Keratinocyte (primary cell): ENCODE results near the gene ZNF786. TPM values are rescaled to one million over a fixed set of nuclear protein-coding genes. Genes with fewer than 3 reads are reported as not detected.

Source experiments
- DNase-seq: peaks from one replicate; pipeline ENCODE4 v3.0.0-alpha.2; 2011; ENCODE audit warnings: low read depth, missing footprints, low spot score
- FAIRE-seq: peaks from 2 replicates; lab custom pipeline; 2011; peaks lifted over from hg19 to GRCh38; lab: Jason Lieb, UNC
- H2AFZ ChIP-seq: 2 replicates; pipeline ENCODE4 v1.6.0; 2012; ENCODE audit warnings: low read length, control low read depth, inconsistent platforms; ENCODE audit not compliant: control insufficient read depth
- H3K27ac ChIP-seq: 2 replicates; pipeline ENCODE4 v1.5.1; 2011; ENCODE audit warnings: low read length; ENCODE audit not compliant: control insufficient read depth, insufficient read depth
- H3K27me3 ChIP-seq: 3 replicates; pipeline ENCODE4 v1.6.0; 2011; ENCODE audit warnings: low read length; ENCODE audit not compliant: control insufficient read depth, insufficient read depth; ENCODE audit errors: extremely low read depth
- H3K36me3 ChIP-seq, 2 experiments: 2 replicates in 1 of 2; 3 replicates in 1 of 2; pipeline ENCODE4 v1.5.1; 2011; ENCODE audit warnings: low read length in 2 of 2, mild to moderate bottlenecking in 1 of 2; ENCODE audit not compliant: control insufficient read depth in 2 of 2, insufficient read depth in 2 of 2; ENCODE audit errors: extremely low read depth in 1 of 2
- H3K4me1 ChIP-seq: 3 replicates; pipeline ENCODE4 v1.5.1; 2011; ENCODE audit warnings: low read length; ENCODE audit not compliant: control insufficient read depth, insufficient read depth; ENCODE audit errors: extremely low read depth
- H3K4me2 ChIP-seq: 3 replicates; pipeline ENCODE4 v1.6.0; 2011; ENCODE audit warnings: low read depth, low read length; ENCODE audit not compliant: control insufficient read depth, insufficient read depth; ENCODE audit errors: extremely low read depth
- H3K4me3 ChIP-seq, 3 experiments: fragments of 200-600 bp in 1 of 3; sonication (generic) in 1 of 3; 2 replicates in 2 of 3; 3 replicates in 1 of 3; pipeline ENCODE4 v1.5.1; 2011 to 2016; ENCODE audit warnings: low read length in 3 of 3, mild to moderate bottlenecking in 3 of 3, control low read depth in 2 of 3, inconsistent platforms in 1 of 3, low read depth in 1 of 3, mixed read lengths in 1 of 3, mixed run types in 1 of 3, moderate library complexity in 1 of 3; ENCODE audit not compliant: control insufficient read depth in 2 of 3, insufficient read depth in 2 of 3; ENCODE audit errors: extremely low read depth in 1 of 3
- H3K79me2 ChIP-seq: 2 replicates; pipeline ENCODE4 v1.6.0; 2012; ENCODE audit warnings: low read length; ENCODE audit not compliant: control insufficient read depth, insufficient read depth
- H3K9ac ChIP-seq: 3 replicates; pipeline ENCODE4 v1.6.0; 2011; ENCODE audit warnings: low read length; ENCODE audit not compliant: control insufficient read depth, insufficient read depth; ENCODE audit errors: extremely low read depth
- H3K9me1 ChIP-seq: 3 replicates; pipeline ENCODE4 v1.6.0; 2011; ENCODE audit warnings: low read length; ENCODE audit not compliant: control insufficient read depth, insufficient read depth; ENCODE audit errors: extremely low read depth
- H3K9me3 ChIP-seq: 2 replicates; pipeline ENCODE4 v1.5.1; 2012; ENCODE audit warnings: low read depth, low read length; ENCODE audit not compliant: control insufficient read depth
- H4K20me1 ChIP-seq: 3 replicates; pipeline ENCODE4 v1.6.0; 2011; ENCODE audit warnings: low read length; ENCODE audit not compliant: control insufficient read depth, insufficient read depth; ENCODE audit errors: extremely low read depth
- EZH2 ChIP-seq: IDR thresholded peaks from one replicate; pipeline ENCODE4 v1.6.1; 2012; ENCODE audit warnings: inconsistent platforms, mild to moderate bottlenecking, low read length, moderate library complexity
- dilution Hi-C: fragments of 300-500 bp; cut with MboI; formaldehyde crosslinking; loops from one replicate; pipeline ENCODE4 v1.7.0; 2020; ENCODE audit warnings: low sequenced_read_pairs; ENCODE audit not compliant: extremely low pct_ligation_motif_present
- polyA plus RNA-seq, 5 experiments: library from polyadenylated mRNA; depleted of rRNA in 3 of 5; stranded (reverse) in 3 of 5; stranded (forward) in 1 of 5; unstranded in 1 of 5; fragments of >200 nt; gene quantifications; 1 replicate in 1 of 5; 2 replicates in 3 of 5; 3 replicates in 1 of 5; pipeline versions ENCODE4 v1.2.1 to v1.2.3, GENCODE V29; 2011 to 2012; ENCODE audit warnings: missing spikeins in 2 of 5, low read depth in 1 of 5, low replicate concordance in 1 of 5
- TF ChIP-seq, protein P1 (sequence below), 3 experiments: IDR thresholded peaks in 1 of 3; conservative IDR thresholded peaks in 1 of 3; optimal IDR thresholded peaks in 1 of 3; 2 replicates in 2 of 3; 3 replicates in 1 of 3; pipeline versions ENCODE3 to v1.5.1; 2011; ENCODE audit warnings: low read length in 3 of 3, mild to moderate bottlenecking in 3 of 3, moderate library complexity in 2 of 3, control low read depth in 1 of 3, inconsistent platforms in 1 of 3; ENCODE audit not compliant: insufficient read depth in 2 of 3; ENCODE audit errors: extremely low read depth in 1 of 3

The ZNF786 gene
- polyA plus RNA-seq, 1 donor (not counting 4 experiments of a cell fraction or from before 2014, with no cell fraction given), result 2.8 TPM

DNA sequence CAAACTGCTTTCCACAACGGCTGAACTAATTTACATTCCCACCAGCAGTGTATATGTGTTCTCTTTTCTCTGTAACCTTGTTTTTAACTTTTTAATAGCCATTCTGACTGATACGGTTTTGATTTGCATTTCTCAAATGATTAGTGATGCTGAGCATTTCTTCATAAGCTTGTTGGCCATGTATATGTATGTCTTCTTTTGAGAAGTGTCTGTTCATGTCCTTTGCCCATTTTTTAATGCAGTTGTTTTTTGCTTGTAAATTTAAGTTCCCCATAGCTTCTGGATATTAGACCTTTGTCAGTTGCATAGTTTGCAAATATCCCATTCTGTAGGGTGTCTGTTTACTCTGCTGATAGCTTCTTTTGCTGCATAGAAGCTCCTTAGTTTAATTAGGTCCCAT lies 6.1 kb downstream of the ZNF786 start:
- TF ChIP-seq, protein P1, sequence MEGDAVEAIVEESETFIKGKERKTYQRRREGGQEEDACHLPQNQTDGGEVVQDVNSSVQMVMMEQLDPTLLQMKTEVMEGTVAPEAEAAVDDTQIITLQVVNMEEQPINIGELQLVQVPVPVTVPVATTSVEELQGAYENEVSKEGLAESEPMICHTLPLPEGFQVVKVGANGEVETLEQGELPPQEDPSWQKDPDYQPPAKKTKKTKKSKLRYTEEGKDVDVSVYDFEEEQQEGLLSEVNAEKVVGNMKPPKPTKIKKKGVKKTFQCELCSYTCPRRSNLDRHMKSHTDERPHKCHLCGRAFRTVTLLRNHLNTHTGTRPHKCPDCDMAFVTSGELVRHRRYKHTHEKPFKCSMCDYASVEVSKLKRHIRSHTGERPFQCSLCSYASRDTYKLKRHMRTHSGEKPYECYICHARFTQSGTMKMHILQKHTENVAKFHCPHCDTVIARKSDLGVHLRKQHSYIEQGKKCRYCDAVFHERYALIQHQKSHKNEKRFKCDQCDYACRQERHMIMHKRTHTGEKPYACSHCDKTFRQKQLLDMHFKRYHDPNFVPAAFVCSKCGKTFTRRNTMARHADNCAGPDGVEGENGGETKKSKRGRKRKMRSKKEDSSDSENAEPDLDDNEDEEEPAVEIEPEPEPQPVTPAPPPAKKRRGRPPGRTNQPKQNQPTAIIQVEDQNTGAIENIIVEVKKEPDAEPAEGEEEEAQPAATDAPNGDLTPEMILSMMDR (optimal IDR thresholded peaks at IDR 0.05 in 1 of 3, IDR thresholded peaks at IDR 0.05 in 1 of 3, conservative IDR thresholded peaks at IDR 0.05 in 1 of 3; ENCODE audit: extremely low read depth in 1 of 3, insufficient read depth in 2 of 3, low read length in 3 of 3), result no peak
- TF ChIP-seq EZH2, result no peak
- H3K9me1 ChIP-seq, result no peaks in the 10 kb centered on the region
- H3K4me1 ChIP-seq, result no peaks in the 10 kb centered on the region
- no peak overlapping the region for H3K27ac ChIP-seq
- dilution Hi-C loops, result no loop called here
- no peak for DNase-seq
- no peak overlapping the region for H3K4me2 ChIP-seq
- no peak overlapping the region for H2AFZ ChIP-seq
- no peak overlapping the region for H3K9ac ChIP-seq
- H3K36me3 ChIP-seq, result no peaks in the 10 kb centered on the region
- no peaks in the 10 kb centered on the region for H3K27me3 ChIP-seq
- H4K20me1 ChIP-seq, result no peaks in the 10 kb centered on the region
- no peak for FAIRE-seq
- no peaks in the 10 kb centered on the region for H3K9me3 ChIP-seq
- H3K79me2 ChIP-seq, result peaks cover 24% of the 10 kb centered on the region
- H3K4me3 ChIP-seq, result no peak overlapping the region

DNA sequence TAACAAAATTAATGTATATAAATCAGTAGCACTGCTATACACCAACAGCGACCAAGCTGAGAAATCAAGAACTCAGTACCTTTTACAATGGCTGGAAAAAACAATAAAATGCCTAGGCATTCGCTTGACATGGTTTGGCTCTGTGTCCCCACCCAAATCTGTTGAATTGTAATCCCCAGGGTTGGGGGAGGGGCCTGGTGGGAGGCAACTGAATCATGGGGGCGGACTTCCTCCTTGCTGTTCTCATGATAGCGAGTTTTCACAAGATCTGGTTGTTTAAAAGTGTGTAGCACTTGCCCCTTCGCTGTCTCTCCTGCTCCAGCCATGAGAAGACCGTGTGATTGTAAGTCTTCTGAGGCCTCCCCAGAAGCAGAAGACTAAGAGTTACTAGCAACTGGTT lies 8.6 kb downstream of the ZNF786 start:
- TF ChIP-seq, protein P1 (optimal IDR thresholded peaks at IDR 0.05 in 1 of 3, IDR thresholded peaks at IDR 0.05 in 1 of 3, conservative IDR thresholded peaks at IDR 0.05 in 1 of 3; ENCODE audit: extremely low read depth in 1 of 3, insufficient read depth in 2 of 3, low read length in 3 of 3), result no peak
- no peak for TF ChIP-seq EZH2
- dilution Hi-C loops, result no loop called here

More for the DNA sequence above, 8.6 kb downstream of the ZNF786 start:
- no peaks in the 10 kb centered on the region for H4K20me1 ChIP-seq
- no peak overlapping the region for H3K9ac ChIP-seq
- no peak overlapping the region for H3K4me3 ChIP-seq
- no peak overlapping the region for H3K27ac ChIP-seq
- DNase-seq (no peak), FAIRE-seq (no peak)
- H3K4me1 ChIP-seq, result no peaks in the 10 kb centered on the region
- no peaks in the 10 kb centered on the region for H3K9me3 ChIP-seq
- no peaks in the 10 kb centered on the region for H3K27me3 ChIP-seq
- H3K4me2 ChIP-seq, result no peak overlapping the region
- H3K36me3 ChIP-seq, result peaks cover 0 to 2% of the 10 kb centered on the region in 2 experiments
- no peaks in the 10 kb centered on the region for H3K9me1 ChIP-seq
- H2AFZ ChIP-seq, result no peak overlapping the region
- H3K79me2 ChIP-seq, result peaks cover 13% of the 10 kb centered on the region
